GM12892 (cell line): ENCODE measurements around the gene SMIM28. TPM values are rescaled to one million over a fixed set of nuclear protein-coding genes. Genes with fewer than 3 reads are reported as not detected.

Source experiments
- DNase-seq: peaks from one replicate; pipeline ENCODE4 v3.0.0; 2011; ENCODE audit not compliant: insufficient read length
- FAIRE-seq: peaks from 2 replicates; lab custom pipeline; 2011; peaks lifted over from hg19 to GRCh38; lab: Jason Lieb, UNC
- POLR2A ChIP-seq: IDR thresholded peaks from 2 replicates; pipeline ENCODE4 v1.6.1; 2011; ENCODE audit warnings: low read depth, low read length, control low read depth
- POLR2AphosphoS5 ChIP-seq: IDR thresholded peaks from 2 replicates; pipeline ENCODE4 v1.6.1; 2011; ENCODE audit warnings: low read depth, low read length, control low read depth
- TAF1 ChIP-seq: IDR thresholded peaks from 2 replicates; pipeline ENCODE4 v1.6.1; 2011; ENCODE audit warnings: low read depth, mild to moderate bottlenecking, control low read depth, low read length, borderline replicate concordance
- polyA plus RNA-seq: library from polyadenylated mRNA; unstranded; fragments of >200 nt; gene quantifications from one replicate; pipeline ENCODE4 v1.2.1, GENCODE V29; 2012; ENCODE audit warnings: missing spikeins, inconsistent platforms; ENCODE audit not compliant: missing spikeins

Gene SMIM28
- not detected for polyA plus RNA-seq

GRCh38 chr6:138377844-138378243, at the start of gene SMIM28:
Gene SMIM28 (plus strand): TSS chr6:138377905. CDS start chr6:138378073, 168 bp downstream.
- FAIRE-seq = no peak

GRCh38 chr6:138328210-138328609, 49.5 kb upstream of the SMIM28 start:
- no peak for FAIRE-seq
- DNase-seq = no peak
- TF ChIP-seq POLR2AphosphoS5 (no peak), POLR2A (no peak), TAF1 (no peak)

More at GRCh38 chr6:138377844-138378243, at the start of gene SMIM28:
- TF ChIP-seq TAF1 = no peak
- no peak for TF ChIP-seq POLR2AphosphoS5
- no peak for TF ChIP-seq POLR2A
- no peak for DNase-seq

- FAIRE-seq (no peak), DNase-seq (no peak)
- TF ChIP-seq POLR2A = no peak
- no peak for TF ChIP-seq TAF1
- TF ChIP-seq POLR2AphosphoS5 = no peak
These were observed 46.9 kb upstream of the SMIM28 start for GRCh38 chr6:138330763-138331162.

GRCh38 chr6:138331444-138331843, 46.3 kb upstream of the SMIM28 start:
- TF ChIP-seq TAF1 (no peak), POLR2AphosphoS5 (no peak), POLR2A (no peak)
- DNase-seq (no peak), FAIRE-seq (no peak)

- DNase-seq = no peak
- no peak for FAIRE-seq
- no peak for TF ChIP-seq POLR2A
- no peak for TF ChIP-seq TAF1
- TF ChIP-seq POLR2AphosphoS5 = no peak
These were observed 45.7 kb upstream of the SMIM28 start for GRCh38 chr6:138331984-138332383.

- FAIRE-seq = no peak
These were observed 43.7 kb upstream of the SMIM28 start for GRCh38 chr6:138334000-138334399.

GRCh38 chr6:138334963-138335362, 42.7 kb upstream of the SMIM28 start:
- DNase-seq = no peak
- TF ChIP-seq POLR2AphosphoS5 (no peak), POLR2A (no peak), TAF1 (no peak)
- FAIRE-seq = no peak

More at GRCh38 chr6:138334000-138334399, 43.7 kb upstream of the SMIM28 start:
- DNase-seq = no peak
- TF ChIP-seq TAF1 (no peak), POLR2A (no peak), POLR2AphosphoS5 (no peak)

- DNase-seq = no peak
- no peak for FAIRE-seq
- no peak for TF ChIP-seq TAF1
- no peak for TF ChIP-seq POLR2AphosphoS5
- no peak for TF ChIP-seq POLR2A
These were observed 41.5 kb upstream of the SMIM28 start for GRCh38 chr6:138336221-138336620.

- DNase-seq (no peak), FAIRE-seq (no peak)
- TF ChIP-seq POLR2A (no peak), TAF1 (no peak), POLR2AphosphoS5 (no peak)
These were observed 40.6 kb upstream of the SMIM28 start for GRCh38 chr6:138337076-138337475.

GRCh38 chr6:138339024-138339423, 38.7 kb upstream of the SMIM28 start:
- no peak for FAIRE-seq
- TF ChIP-seq POLR2A (no peak), TAF1 (no peak), POLR2AphosphoS5 (no peak)
- DNase-seq = no peak

GRCh38 chr6:138341176-138341575, 36.5 kb upstream of the SMIM28 start:
- DNase-seq = no peak
- TF ChIP-seq TAF1 (no peak), POLR2A (no peak), POLR2AphosphoS5 (no peak)
- no peak for FAIRE-seq

GRCh38 chr6:138343112-138343511, 34.6 kb upstream of the SMIM28 start:
- DNase-seq = no peak
- no peak for TF ChIP-seq POLR2A
- FAIRE-seq = no peak
